ENCODE data around the gene NT5DC2. TPM values are rescaled to one million over a fixed set of nuclear protein-coding genes. Genes with fewer than 3 reads are reported as not detected.
A peak's percentile ranks its signal among the peaks of the same experiment; 100 is the strongest.

NT5DC2 gene
- total and polyA plus RNA-seq, 2 experiments from 2014 or later = 166 to 167 TPM

GRCh38 chr3:52525680-52526561, 7.7 kb downstream of the NT5DC2 start:
- 90% methylated on average over 9 of the region's 9 CpGs for WGBS (ENCODE audit: low lambda C conversion rate, missing lambda C conversion rate)
- TF ChIP-seq EZH2 (IDR thresholded peaks at IDR 0.05; ENCODE audit: borderline replicate concordance) (no peak), EZH2phosphoT487 (IDR thresholded peaks at IDR 0.05; ENCODE audit: low read depth, severe bottlenecking, unreplicated experiment) (no peak)
- TF ChIP-seq, protein P1, sequence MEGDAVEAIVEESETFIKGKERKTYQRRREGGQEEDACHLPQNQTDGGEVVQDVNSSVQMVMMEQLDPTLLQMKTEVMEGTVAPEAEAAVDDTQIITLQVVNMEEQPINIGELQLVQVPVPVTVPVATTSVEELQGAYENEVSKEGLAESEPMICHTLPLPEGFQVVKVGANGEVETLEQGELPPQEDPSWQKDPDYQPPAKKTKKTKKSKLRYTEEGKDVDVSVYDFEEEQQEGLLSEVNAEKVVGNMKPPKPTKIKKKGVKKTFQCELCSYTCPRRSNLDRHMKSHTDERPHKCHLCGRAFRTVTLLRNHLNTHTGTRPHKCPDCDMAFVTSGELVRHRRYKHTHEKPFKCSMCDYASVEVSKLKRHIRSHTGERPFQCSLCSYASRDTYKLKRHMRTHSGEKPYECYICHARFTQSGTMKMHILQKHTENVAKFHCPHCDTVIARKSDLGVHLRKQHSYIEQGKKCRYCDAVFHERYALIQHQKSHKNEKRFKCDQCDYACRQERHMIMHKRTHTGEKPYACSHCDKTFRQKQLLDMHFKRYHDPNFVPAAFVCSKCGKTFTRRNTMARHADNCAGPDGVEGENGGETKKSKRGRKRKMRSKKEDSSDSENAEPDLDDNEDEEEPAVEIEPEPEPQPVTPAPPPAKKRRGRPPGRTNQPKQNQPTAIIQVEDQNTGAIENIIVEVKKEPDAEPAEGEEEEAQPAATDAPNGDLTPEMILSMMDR (IDR thresholded peaks at IDR 0.05; ENCODE audit: poor library complexity) = no peak
- peaks cover 20% of the 10 kb centered on the region for H3K4me1 ChIP-seq (ENCODE audit: insufficient read depth)
- H3K9me3 ChIP-seq (ENCODE audit: low read depth) = no peaks in the 10 kb centered on the region
- peaks cover 16% of the 10 kb centered on the region for H3K79me2 ChIP-seq
- peak overlapping the region; percentile 19 for H3K27ac ChIP-seq
- H3K4me3 ChIP-seq = no peak overlapping the region
- no peak overlapping the region for H2AFZ ChIP-seq
- no peaks in the 10 kb centered on the region for H3K36me3 ChIP-seq (replicated peaks; ENCODE audit: insufficient read depth, low read depth)
- no peaks in the 10 kb centered on the region for H3K9me2 ChIP-seq (replicated peaks; ENCODE audit: insufficient read depth)
- DNase-seq (ENCODE audit: low spot score) = no peak
- no peaks in the 10 kb centered on the region for H3K27me3 ChIP-seq
- H4K20me1 ChIP-seq (ENCODE audit: insufficient read depth, poor library complexity, severe bottlenecking) = peaks cover 2% of the 10 kb centered on the region
- H3K4me2 ChIP-seq = no peak overlapping the region

DNA sequence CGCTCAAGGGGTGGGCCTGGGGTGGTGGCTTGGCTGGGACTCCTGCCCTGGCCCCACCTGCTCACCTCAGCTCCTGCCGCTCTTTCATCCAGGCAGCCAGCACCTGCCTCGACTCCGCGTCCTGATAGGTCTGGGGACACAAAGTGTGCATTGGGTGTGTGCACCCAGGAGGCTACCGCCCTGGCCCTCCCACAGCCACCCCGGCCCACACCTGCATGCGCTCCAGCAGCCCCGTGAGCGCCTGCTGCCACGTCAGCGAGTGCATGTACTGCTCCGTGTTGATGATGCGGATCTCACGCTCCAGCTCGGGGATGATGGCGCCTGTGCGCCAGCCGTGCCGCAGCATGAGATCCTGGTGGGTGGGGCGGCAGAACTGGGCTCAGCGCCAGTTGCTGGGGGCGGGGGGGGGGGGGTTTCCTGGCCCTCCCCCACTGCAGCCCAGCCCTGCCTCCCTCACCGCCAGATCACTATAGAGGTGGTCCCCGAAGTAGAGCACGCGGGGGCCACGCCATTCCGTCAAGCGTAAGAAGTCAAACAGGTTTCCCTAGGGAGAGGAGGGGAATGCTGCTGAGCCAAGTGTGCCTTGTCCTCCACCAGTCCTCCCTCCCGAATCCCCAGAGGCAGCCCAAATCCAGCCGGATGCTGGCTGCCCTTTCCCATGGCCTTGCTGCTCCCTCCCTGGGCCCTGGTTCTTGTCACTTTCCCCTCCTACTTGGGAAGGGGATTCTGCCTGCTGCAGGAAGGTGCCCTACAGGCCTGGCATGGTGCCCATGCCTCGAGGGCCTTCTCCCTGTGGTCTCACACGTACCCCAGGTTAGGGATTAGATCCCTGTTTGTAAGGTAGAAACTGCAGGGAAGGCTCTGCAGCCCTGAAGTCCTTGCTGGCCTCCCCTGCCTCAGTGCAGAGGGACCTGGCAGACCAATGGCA, 8.6 kb downstream of the NT5DC2 start:
- DNase-seq (ENCODE audit: low spot score) = no peak
- H3K9me2 ChIP-seq (replicated peaks; ENCODE audit: insufficient read depth) = no peaks in the 10 kb centered on the region
- H3K27ac ChIP-seq = peak overlapping the region; percentile 12
- H3K4me2 ChIP-seq = no peak overlapping the region
- no peaks in the 10 kb centered on the region for H3K27me3 ChIP-seq
- no peak overlapping the region for H3K4me3 ChIP-seq
- H3K9me3 ChIP-seq (ENCODE audit: low read depth) = no peaks in the 10 kb centered on the region
- H3K4me1 ChIP-seq (ENCODE audit: insufficient read depth) = peaks cover 11% of the 10 kb centered on the region
- 87% methylated on average over 31 of the region's 34 CpGs for WGBS (ENCODE audit: low lambda C conversion rate, missing lambda C conversion rate)
- no peak overlapping the region for H2AFZ ChIP-seq
- H3K36me3 ChIP-seq (replicated peaks; ENCODE audit: insufficient read depth, low read depth) = no peaks in the 10 kb centered on the region
- H4K20me1 ChIP-seq (ENCODE audit: insufficient read depth, poor library complexity, severe bottlenecking) = no peaks in the 10 kb centered on the region
- TF ChIP-seq EZH2 (IDR thresholded peaks at IDR 0.05; ENCODE audit: borderline replicate concordance) = no peak
- TF ChIP-seq, protein P1 (IDR thresholded peaks at IDR 0.05; ENCODE audit: poor library complexity) = no peak
- no peak for TF ChIP-seq EZH2phosphoT487 (IDR thresholded peaks at IDR 0.05; ENCODE audit: low read depth, severe bottlenecking, unreplicated experiment)
- H3K79me2 ChIP-seq = peaks cover 7% of the 10 kb centered on the region

GRCh38 chr3:52524258-52524751, 9.4 kb downstream of the NT5DC2 start:
- 93% methylated on average over 16 of the region's 18 CpGs for WGBS (ENCODE audit: low lambda C conversion rate, missing lambda C conversion rate)

More at GRCh38 chr3:52524258-52524751, 9.4 kb downstream of the NT5DC2 start:
- Histone ChIP-seq H3K4me3 (no peak overlapping the region), H3K9me3 (ENCODE audit: low read depth) (no peaks in the 10 kb centered on the region), H3K27ac (no peak overlapping the region), H3K36me3 (replicated peaks; ENCODE audit: insufficient read depth, low read depth) (no peaks in the 10 kb centered on the region), H4K20me1 (ENCODE audit: insufficient read depth, poor library complexity, severe bottlenecking) (no peaks in the 10 kb centered on the region), H3K79me2 (no peaks in the 10 kb centered on the region), H3K9me2 (replicated peaks; ENCODE audit: insufficient read depth) (no peaks in the 10 kb centered on the region), H3K4me1 (ENCODE audit: insufficient read depth) (peaks cover 7% of the 10 kb centered on the region), H3K4me2 (no peak overlapping the region), H3K27me3 (no peaks in the 10 kb centered on the region), H2AFZ (no peak overlapping the region)
- TF ChIP-seq EZH2 (IDR thresholded peaks at IDR 0.05; ENCODE audit: borderline replicate concordance) = no peak
- DNase-seq (ENCODE audit: low spot score) = no peak
